Measurements from ENCODE around the gene MAML2. TPM values are rescaled to one million over a fixed set of nuclear protein-coding genes. Genes with fewer than 3 reads are reported as not detected.

MAML2 gene
- total and polyA plus RNA-seq, 9 of the 15 experiments (the other 6 are each of a cell fraction or from before 2014, with no cell fraction given), result 0.79 to 6.8 (median 4.8) TPM

- TF ChIP-seq KDM1A (IDR thresholded peaks at IDR 0.05) (0 out of 4 replicates have a peak, but pooled peaks of 1 of the 2 experiments have one; percentile 29), ZNF668 (CRISPR knock-in tag; IDR thresholded peaks at IDR 0.05) (no peak), ZNF184 (CRISPR knock-in tag; IDR thresholded peaks at IDR 0.05) (no peak), CREB1 (IDR thresholded peaks at IDR 0.05) (0 out of 2 replicates have a peak, but pooled peaks have one; percentile 5), CREB1 (CRISPR knock-in tag; IDR thresholded peaks at IDR 0.05) (no peak), EP300 (IDR thresholded peaks at IDR 0.05; ENCODE audit: low read length) (peak; percentile 26; the same call in 1 of the 2 replicates), ID3 (CRISPR knock-in tag; IDR thresholded peaks at IDR 0.05) (no peak), ID3 (tag; IDR thresholded peaks at IDR 0.05) (peak; percentile 53), MEIS2 (IDR thresholded peaks at IDR 0.05; ENCODE audit: partially characterized antibody) (peak; percentile 3), CBFA2T2 (conservative IDR thresholded peaks at IDR 0.05) (peak; percentile 29; the same call in 1 of the 2 replicates), NFE2 (IDR thresholded peaks at IDR 0.05; ENCODE audit: low read depth) (no peak), ARID1B (IDR thresholded peaks at IDR 0.05) (peak; percentile 69), SMARCA4 (IDR thresholded peaks at IDR 0.05) (peak; percentile 53; the same call in 1 of the 2 replicates), CBFA2T3 (IDR thresholded peaks at IDR 0.05) (peak; percentile 72), PREB (CRISPR knock-in tag; IDR thresholded peaks at IDR 0.05) (no peak), HDAC2 (IDR thresholded peaks at IDR 0.05) (no peak; the same call in 1 of the 2 replicates), ZBTB11 (CRISPR knock-in tag; IDR thresholded peaks at IDR 0.05) (0 out of 6 replicates have a peak, but pooled peaks of 1 of the 3 experiments have one; percentile 12), JUN (IDR thresholded peaks at IDR 0.05; ENCODE audit: borderline replicate concordance, low read depth, low read length) (no peak), JUN (CRISPR knock-in tag; IDR thresholded peaks at IDR 0.05; ENCODE audit: borderline replicate concordance) (no peak), BRD4 (IDR thresholded peaks at IDR 0.05) (0 out of 2 replicates have a peak, but pooled peaks have one; percentile 18), MBD2 (IDR thresholded peaks at IDR 0.05; ENCODE audit: borderline replicate concordance, low read depth) (0 out of 2 replicates have a peak, but pooled peaks have one; percentile 12), JUND (IDR thresholded peaks at IDR 0.05; ENCODE audit: borderline replicate concordance, low read depth, low read length) (no peak), JUND (tag; IDR thresholded peaks at IDR 0.05; ENCODE audit: borderline replicate concordance, low read depth, low read length) (no peak; the same call in 2 of the 3 replicates), SMARCE1 (IDR thresholded peaks at IDR 0.05) (peak; percentile 12; the same call in 1 of the 2 replicates)
Observed at GRCh38 chr11:96322775-96323641, 20.0 kb downstream of the MAML2 start (continued).

Measured in K562 (cell line).